PC-3 (cell line): Measurements from ENCODE around the gene SDK1. TPM values are rescaled to one million over a fixed set of nuclear protein-coding genes. Genes with fewer than 3 reads are reported as not detected.

ENCODE experiments used
- ATAC-seq: fragments of 200-7000 bp; cut with Tn5 transposase; 2 replicates; pipeline ENCODE4 v1.9.1; 2020; ENCODE audit warnings: mild to moderate bottlenecking, moderate library complexity
- BruUV-seq: library from RNA; stranded (reverse); fragments of 400-500 nt; replicated peaks from 2 replicates; lab custom pipeline; 2021; lab: Mats Ljungman, UMichigan
- CTCF ChIA-PET: fragments of 300-600 bp; sonication (Branson Sonifier 250); formaldehyde crosslinking; loops from one replicate; lab custom pipeline; 2022; ENCODE audit warnings: antibody characterized with exemption; lab: Charles Lee
- POLR2A ChIA-PET: fragments of 300-600 bp; sonication (Branson Sonifier 250); formaldehyde crosslinking; loops from one replicate; lab custom pipeline; 2022; ENCODE audit warnings: antibody characterized with exemption; ENCODE audit not compliant: unreplicated experiment; lab: Charles Lee
- DNase-seq: peaks from one replicate; pipeline ENCODE4 v3.0.0-alpha.2; 2015
- H2AFZ ChIP-seq: fragments of 300-600 bp; sonication (generic); 2 replicates; pipeline ENCODE4 v1.6.0; 2016; ENCODE audit warnings: antibody characterized with exemption, low read length
- H3F3A ChIP-seq: fragments of 300-600 bp; sonication (generic); one replicate; pipeline ENCODE4 v1.6.0; 2017; ENCODE audit warnings: antibody characterized with exemption, low read length, control low read depth, mild to moderate bottlenecking; ENCODE audit not compliant: unreplicated experiment
- H3K27ac ChIP-seq: fragments of 300-600 bp; sonication (generic); 2 replicates; pipeline ENCODE4 v1.5.1; 2016; ENCODE audit warnings: mild to moderate bottlenecking, low read length
- H3K27me3 ChIP-seq: fragments of 300-600 bp; sonication (generic); 2 replicates; pipeline ENCODE4 v1.6.1; 2016; ENCODE audit warnings: low read length, mixed read lengths
- H3K36me3 ChIP-seq: fragments of 300-600 bp; sonication (generic); 2 replicates; pipeline ENCODE4 v1.6.1; 2016; ENCODE audit warnings: low read depth, mixed run types, low read length, mixed read lengths
- H3K4me1 ChIP-seq: fragments of 300-600 bp; sonication (generic); 2 replicates; pipeline ENCODE4 v1.5.1; 2016; ENCODE audit warnings: low read length; ENCODE audit not compliant: insufficient read depth
- H3K4me2 ChIP-seq: fragments of 300-600 bp; sonication (generic); 2 replicates; pipeline ENCODE4 v1.6.0; 2016; ENCODE audit warnings: low read length
- H3K4me3 ChIP-seq: fragments of 300-600 bp; sonication (generic); 2 replicates; pipeline ENCODE4 v1.5.1; 2016; ENCODE audit warnings: mild to moderate bottlenecking, low read length, mixed read lengths
- H3K79me2 ChIP-seq: fragments of 300-600 bp; sonication (generic); 2 replicates; pipeline ENCODE4 v1.6.1; 2017; ENCODE audit warnings: low read length, mixed read lengths
- H3K9ac ChIP-seq: fragments of 300-600 bp; sonication (generic); 2 replicates; pipeline ENCODE4 v1.6.0; 2016; ENCODE audit warnings: mild to moderate bottlenecking, low read length
- H3K9me2 ChIP-seq: fragments of 300-600 bp; sonication (generic); replicated peaks from 2 replicates; pipeline ENCODE4 v1.6.1; 2016; ENCODE audit warnings: mixed run types, low read length, mixed read lengths
- H3K9me3 ChIP-seq: fragments of 300-600 bp; sonication (generic); 2 replicates; pipeline ENCODE4 v1.6.1; 2016; ENCODE audit warnings: low read length, mixed read lengths
- H4K20me1 ChIP-seq: fragments of 300-600 bp; sonication (generic); 2 replicates; pipeline ENCODE4 v1.6.1; 2016; ENCODE audit warnings: low read length, mixed read lengths
- EZH2 ChIP-seq: fragments of 300-600 bp; sonication (generic); IDR thresholded peaks from one replicate; pipeline ENCODE4 v1.6.1; 2017; ENCODE audit warnings: antibody characterized with exemption, mild to moderate bottlenecking, low read length; ENCODE audit not compliant: unreplicated experiment
- EZH2phosphoT487 ChIP-seq: fragments of 300-600 bp; sonication (generic); IDR thresholded peaks from 2 replicates; pipeline ENCODE4 v1.6.1; 2018; ENCODE audit warnings: mild to moderate bottlenecking, antibody characterized with exemption, low read length, borderline replicate concordance
- intact Hi-C: fragments of 100-400 bp; cut with micrococcal nuclease; formaldehyde crosslinking; loops from 2 replicates; pipeline ENCODE4 v1.9.0; 2023
- total RNA-seq: library from RNA; depleted of rRNA; stranded (reverse); fragments of >200 nt; gene quantifications from 2 replicates; pipeline ENCODE4 v1.2.3, GENCODE V29; 2014
- TF ChIP-seq, protein P1 (sequence below): fragments of 300-600 bp; sonication (generic); conservative IDR thresholded peaks from 2 replicates; pipeline ENCODE4 v1.5.1; 2017; ENCODE audit warnings: antibody characterized with exemption, low read depth, mild to moderate bottlenecking, low read length

Gene SDK1
- total RNA-seq, 1 experiment from 2014 or later = 2.8 TPM

DNA sequence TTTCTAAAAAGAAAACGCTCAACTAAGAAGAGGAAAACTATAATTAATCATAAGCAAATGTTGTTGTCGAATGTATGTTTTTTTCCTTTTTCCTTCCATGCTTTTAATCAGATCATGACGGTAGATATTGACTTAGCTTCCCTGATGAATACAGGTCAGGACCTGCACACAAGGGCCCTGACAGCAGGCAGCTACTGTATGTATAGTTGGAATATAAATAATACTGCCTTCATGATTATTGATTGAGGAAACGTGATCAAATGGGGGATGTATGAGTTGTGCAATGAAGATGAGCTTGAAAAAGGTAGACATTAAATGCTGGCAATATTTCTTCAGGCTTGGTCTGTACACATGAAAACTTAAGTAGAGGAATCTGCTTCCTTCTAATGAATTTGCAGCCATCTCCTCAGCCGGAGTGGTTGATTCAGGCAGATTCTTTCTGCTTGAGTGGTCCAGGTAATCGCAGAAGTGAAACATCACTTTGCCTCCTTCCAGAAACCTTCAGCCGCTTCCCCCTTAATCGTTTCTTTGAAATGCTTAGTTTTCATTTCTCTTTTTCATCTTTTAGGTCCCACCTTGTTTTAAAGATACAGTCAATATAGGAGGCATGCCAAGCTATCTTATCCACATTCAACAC, 656.5 kb downstream of the SDK1 start:
- no peaks in the 10 kb centered on the region for H4K20me1 ChIP-seq
- no peak overlapping the region for H3K27ac ChIP-seq
- DNase-seq = no peak
- intact Hi-C loops = no loop called here
- no peak overlapping the region for H3K4me3 ChIP-seq
- H3K79me2 ChIP-seq = no peaks in the 10 kb centered on the region
- no peak for TF ChIP-seq EZH2
- TF ChIP-seq EZH2phosphoT487 = no peak
- TF ChIP-seq, protein P1, sequence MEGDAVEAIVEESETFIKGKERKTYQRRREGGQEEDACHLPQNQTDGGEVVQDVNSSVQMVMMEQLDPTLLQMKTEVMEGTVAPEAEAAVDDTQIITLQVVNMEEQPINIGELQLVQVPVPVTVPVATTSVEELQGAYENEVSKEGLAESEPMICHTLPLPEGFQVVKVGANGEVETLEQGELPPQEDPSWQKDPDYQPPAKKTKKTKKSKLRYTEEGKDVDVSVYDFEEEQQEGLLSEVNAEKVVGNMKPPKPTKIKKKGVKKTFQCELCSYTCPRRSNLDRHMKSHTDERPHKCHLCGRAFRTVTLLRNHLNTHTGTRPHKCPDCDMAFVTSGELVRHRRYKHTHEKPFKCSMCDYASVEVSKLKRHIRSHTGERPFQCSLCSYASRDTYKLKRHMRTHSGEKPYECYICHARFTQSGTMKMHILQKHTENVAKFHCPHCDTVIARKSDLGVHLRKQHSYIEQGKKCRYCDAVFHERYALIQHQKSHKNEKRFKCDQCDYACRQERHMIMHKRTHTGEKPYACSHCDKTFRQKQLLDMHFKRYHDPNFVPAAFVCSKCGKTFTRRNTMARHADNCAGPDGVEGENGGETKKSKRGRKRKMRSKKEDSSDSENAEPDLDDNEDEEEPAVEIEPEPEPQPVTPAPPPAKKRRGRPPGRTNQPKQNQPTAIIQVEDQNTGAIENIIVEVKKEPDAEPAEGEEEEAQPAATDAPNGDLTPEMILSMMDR = no peak
- no peaks in the 10 kb centered on the region for H3K9me2 ChIP-seq
- ChIA-PET CTCF (no interaction called here), POLR2A (no interaction called here)
- H3K4me2 ChIP-seq = no peak overlapping the region
- no peaks in the 10 kb centered on the region for H3K9me3 ChIP-seq
- no peak overlapping the region for H2AFZ ChIP-seq
- peaks cover 9% of the 10 kb centered on the region; the same call in 1 of the 2 replicates for H3K4me1 ChIP-seq
- no peak for ATAC-seq
- no peaks in the 10 kb centered on the region for H3K27me3 ChIP-seq
- no peaks in the 10 kb centered on the region for H3F3A ChIP-seq
- no peaks in the 10 kb centered on the region for H3K36me3 ChIP-seq
- BruUV-seq = no TSS peak
- no peak overlapping the region for H3K9ac ChIP-seq

DNA sequence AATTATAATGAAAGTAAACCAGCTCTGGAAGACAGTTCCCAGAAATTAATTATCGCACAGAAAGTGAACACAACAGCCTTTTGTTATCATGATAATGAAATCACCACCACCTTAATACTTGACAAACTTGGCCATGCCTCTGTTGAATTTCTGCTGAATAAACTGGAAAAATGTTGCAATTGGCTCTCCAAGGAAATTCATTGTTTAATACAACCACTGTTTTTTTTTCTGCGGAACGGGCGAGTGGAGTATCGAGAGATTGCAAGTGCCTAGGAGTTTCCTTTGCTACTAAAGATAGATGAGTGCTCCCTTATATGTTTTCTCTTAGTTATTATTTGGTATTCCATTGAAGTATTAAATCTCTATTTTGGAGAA, 657.0 kb downstream of the SDK1 start:
- ATAC-seq (no peak), DNase-seq (no peak)
- Histone ChIP-seq H3K4me3 (no peak overlapping the region), H3K4me2 (no peak overlapping the region), H3K27ac (no peak overlapping the region), H3F3A (no peaks in the 10 kb centered on the region), H3K9ac (no peak overlapping the region), H3K27me3 (no peaks in the 10 kb centered on the region), H4K20me1 (no peaks in the 10 kb centered on the region), H3K4me1 (peaks cover 9% of the 10 kb centered on the region; the same call in 1 of the 2 replicates), H3K9me3 (no peaks in the 10 kb centered on the region), H3K36me3 (no peaks in the 10 kb centered on the region), H3K9me2 (no peaks in the 10 kb centered on the region), H3K79me2 (no peaks in the 10 kb centered on the region), H2AFZ (no peak overlapping the region)
- ChIA-PET CTCF (no interaction called here), POLR2A (no interaction called here)
- no TSS peak for BruUV-seq
- intact Hi-C loops = no loop called here
- TF ChIP-seq EZH2phosphoT487 = no peak
- TF ChIP-seq, protein P1 = no peak
- no peak for TF ChIP-seq EZH2

DNA sequence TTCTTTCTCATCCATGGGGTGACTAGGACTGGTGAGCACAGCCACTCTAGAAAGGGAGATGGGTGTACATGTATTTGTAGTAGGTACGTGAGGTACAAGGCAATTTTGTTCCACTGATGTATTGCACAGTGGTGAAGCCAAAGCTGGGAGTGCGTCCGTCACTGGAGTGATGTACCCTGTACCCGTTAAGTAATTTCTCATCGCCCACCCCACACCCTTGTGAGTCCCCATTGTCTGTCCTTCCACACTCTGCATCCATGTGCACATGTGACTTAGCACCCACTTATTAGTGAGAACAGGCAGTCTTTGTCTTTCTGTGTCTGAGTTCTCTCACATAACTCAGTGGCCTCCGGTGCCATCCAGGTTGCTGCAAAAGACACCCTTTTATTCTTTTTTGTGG, 658.3 kb downstream of the SDK1 start:
- POLR2A ChIA-PET = no interaction called here
- TF ChIP-seq EZH2phosphoT487 (no peak), EZH2 (no peak)
- TF ChIP-seq, protein P1 = no peak
- H3K9me3 ChIP-seq = no peaks in the 10 kb centered on the region
- H4K20me1 ChIP-seq = no peaks in the 10 kb centered on the region
- BruUV-seq = no TSS peak
- no peaks in the 10 kb centered on the region for H3K79me2 ChIP-seq
- intact Hi-C loops = no loop called here
- ATAC-seq (no peak), DNase-seq (no peak)
- no peak overlapping the region for H3K4me3 ChIP-seq
- peaks cover 9% of the 10 kb centered on the region; the same call in 1 of the 2 replicates for H3K4me1 ChIP-seq
- no peaks in the 10 kb centered on the region for H3K27me3 ChIP-seq
- no peaks in the 10 kb centered on the region for H3F3A ChIP-seq
- H3K4me2 ChIP-seq = no peak overlapping the region
- CTCF ChIA-PET = no interaction called here
- no peak overlapping the region for H3K9ac ChIP-seq
- no peak overlapping the region for H3K27ac ChIP-seq
- no peaks in the 10 kb centered on the region for H3K36me3 ChIP-seq
- H3K9me2 ChIP-seq = no peaks in the 10 kb centered on the region
- no peak overlapping the region for H2AFZ ChIP-seq
